Kidney tubule cell (primary cell): ENCODE measurements around the gene ARHGEF10L.
A peak's percentile ranks its signal among the peaks of the same experiment; 100 is the strongest.

ENCODE experiments used
- DNase-seq: peaks from one replicate; pipeline ENCODE4 v3.0.0-alpha.2; 2018; ENCODE audit warnings: low spot score

Gene ARHGEF10L

GRCh38 chr1:17594026-17594425 lies 54.5 kb downstream of the ARHGEF10L start:
- no peak for DNase-seq

- DNase-seq, result no peak
These were observed 55.4 kb downstream of the ARHGEF10L start for GRCh38 chr1:17594690-17595601.

GRCh38 chr1:17595602-17595925 lies 56.1 kb downstream of the ARHGEF10L start:
- DNase-seq, result no peak

- DNase-seq, result no peak
These were observed 56.7 kb downstream of the ARHGEF10L start for GRCh38 chr1:17596186-17596585.

- DNase-seq, result no peak
These were observed 57.4 kb downstream of the ARHGEF10L start for GRCh38 chr1:17596651-17597509.

- DNase-seq, result no peak
These were observed 58.2 kb downstream of the ARHGEF10L start for GRCh38 chr1:17597651-17598050.

- no peak for DNase-seq
These were observed 58.8 kb downstream of the ARHGEF10L start for GRCh38 chr1:17598251-17598650.

- DNase-seq, result no peak
These were observed 59.9 kb downstream of the ARHGEF10L start for GRCh38 chr1:17599291-17599953.

- no peak for DNase-seq
These were observed 60.4 kb downstream of the ARHGEF10L start for GRCh38 chr1:17599954-17600300.

- DNase-seq, result no peak
These were observed 60.8 kb downstream of the ARHGEF10L start for GRCh38 chr1:17600321-17600720.

- no peak for DNase-seq
These were observed 62.3 kb downstream of the ARHGEF10L start for GRCh38 chr1:17601643-17602382.

GRCh38 chr1:17603091-17603841 lies 63.8 kb downstream of the ARHGEF10L start:
- no peak for DNase-seq

- no peak for DNase-seq
These were observed 66.3 kb downstream of the ARHGEF10L start for GRCh38 chr1:17605582-17606344.

- DNase-seq, result peak; percentile 67
These were observed 67.4 kb downstream of the ARHGEF10L start for GRCh38 chr1:17606826-17607440.

GRCh38 chr1:17607644-17608581 lies 68.4 kb downstream of the ARHGEF10L start:
- DNase-seq, result no peak

GRCh38 chr1:17609529-17609928 lies 70.0 kb downstream of the ARHGEF10L start:
- DNase-seq, result no peak

- no peak for DNase-seq
These were observed 70.6 kb downstream of the ARHGEF10L start for GRCh38 chr1:17610085-17610484.

GRCh38 chr1:17610713-17611112 lies 71.2 kb downstream of the ARHGEF10L start:
- no peak for DNase-seq

GRCh38 chr1:17611991-17612390 lies 72.5 kb downstream of the ARHGEF10L start:
- peak; percentile 89 for DNase-seq
